ENCODE data around the gene LPAR3. TPM values are rescaled to one million over a fixed set of nuclear protein-coding genes. Genes with fewer than 3 reads are reported as not detected.

Gene LPAR3
- polyA plus RNA-seq, 3 donors: not detected

DNA sequence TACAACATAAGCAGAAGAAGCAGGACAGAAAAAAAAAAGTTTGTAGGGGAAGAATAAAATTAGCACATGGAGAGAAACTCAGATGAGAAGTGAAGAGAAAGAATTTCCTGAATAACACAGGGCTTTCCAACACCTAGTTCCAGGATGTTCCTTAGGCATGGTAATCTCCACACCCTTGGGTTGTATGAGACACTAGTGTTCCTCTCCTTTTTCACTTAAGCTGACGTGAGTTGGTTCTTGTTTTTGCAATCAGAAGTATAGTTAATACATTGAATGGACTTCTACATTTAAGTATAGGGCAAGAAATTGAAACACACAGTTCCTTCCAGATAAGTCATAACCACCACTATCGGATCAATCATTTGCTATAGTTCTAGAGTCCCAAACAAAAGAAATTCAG is 51.0 kb downstream of the LPAR3 start:
- no peak overlapping the region for H3K27ac ChIP-seq (ENCODE audit: low read depth in 1 of 2, low read length in 2 of 2)
- no peaks in the 10 kb centered on the region for H3K79me2 ChIP-seq (ENCODE audit: insufficient read depth, low read length)
- intact Hi-C loops (cut with micrococcal nuclease): no loop called here
- WGBS (ENCODE audit: insufficient coverage): no CpG with 5 or more reads among the region's 2 CpGs
- TF ChIP-seq, protein P1, sequence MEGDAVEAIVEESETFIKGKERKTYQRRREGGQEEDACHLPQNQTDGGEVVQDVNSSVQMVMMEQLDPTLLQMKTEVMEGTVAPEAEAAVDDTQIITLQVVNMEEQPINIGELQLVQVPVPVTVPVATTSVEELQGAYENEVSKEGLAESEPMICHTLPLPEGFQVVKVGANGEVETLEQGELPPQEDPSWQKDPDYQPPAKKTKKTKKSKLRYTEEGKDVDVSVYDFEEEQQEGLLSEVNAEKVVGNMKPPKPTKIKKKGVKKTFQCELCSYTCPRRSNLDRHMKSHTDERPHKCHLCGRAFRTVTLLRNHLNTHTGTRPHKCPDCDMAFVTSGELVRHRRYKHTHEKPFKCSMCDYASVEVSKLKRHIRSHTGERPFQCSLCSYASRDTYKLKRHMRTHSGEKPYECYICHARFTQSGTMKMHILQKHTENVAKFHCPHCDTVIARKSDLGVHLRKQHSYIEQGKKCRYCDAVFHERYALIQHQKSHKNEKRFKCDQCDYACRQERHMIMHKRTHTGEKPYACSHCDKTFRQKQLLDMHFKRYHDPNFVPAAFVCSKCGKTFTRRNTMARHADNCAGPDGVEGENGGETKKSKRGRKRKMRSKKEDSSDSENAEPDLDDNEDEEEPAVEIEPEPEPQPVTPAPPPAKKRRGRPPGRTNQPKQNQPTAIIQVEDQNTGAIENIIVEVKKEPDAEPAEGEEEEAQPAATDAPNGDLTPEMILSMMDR (IDR thresholded peaks at IDR 0.05): no peak
- Mint-ChIP-seq H3K4me1 (no peaks in the 10 kb centered on the region), H3K36me3 (no peaks in the 10 kb centered on the region), H3K4me3 (no peak overlapping the region), H3K27me3 (ENCODE audit: low read depth in 3 of 3) (peaks cover 0 to 7% (median 5%) of the 10 kb centered on the region in 3 donors), H3K9me3 (no peaks in the 10 kb centered on the region), H3K27ac (no peak overlapping the region)
- no peaks in the 10 kb centered on the region for H3K9me3 ChIP-seq (replicated peaks in 1 of 2; ENCODE audit: control insufficient read depth in 1 of 2, insufficient read depth in 1 of 2, low read length in 2 of 2)
- H3K9ac ChIP-seq (ENCODE audit: insufficient read depth, low read length, poor library complexity, severe bottlenecking): no peak overlapping the region
- H2AFZ ChIP-seq (ENCODE audit: insufficient read depth, low read depth, low read length, poor library complexity, severe bottlenecking): no peak overlapping the region
- H4K20me1 ChIP-seq (ENCODE audit: insufficient read depth, low read length): no peaks in the 10 kb centered on the region
- no peak for DNase-seq
- H3K4me3 ChIP-seq (replicated peaks in 1 of 3; ENCODE audit: low read depth in 2 of 3, low read length in 3 of 3): no peak overlapping the region
- no peak overlapping the region for H3K4me2 ChIP-seq (replicated peaks; ENCODE audit: extremely low read depth, low read length, poor library complexity, severe bottlenecking)
- no peaks in the 10 kb centered on the region for H3K27me3 ChIP-seq (ENCODE audit: control insufficient read depth in 2 of 2, insufficient read depth in 2 of 2, low read length in 2 of 2)
- H3K4me1 ChIP-seq (ENCODE audit: control insufficient read depth in 1 of 2, insufficient read depth in 2 of 2, low read length in 2 of 2): no peaks in the 10 kb centered on the region
- H3K36me3 ChIP-seq (replicated peaks in 1 of 2; ENCODE audit: control insufficient read depth in 1 of 2, insufficient read depth in 2 of 2, low read length in 2 of 2): no peaks in the 10 kb centered on the region

DNA sequence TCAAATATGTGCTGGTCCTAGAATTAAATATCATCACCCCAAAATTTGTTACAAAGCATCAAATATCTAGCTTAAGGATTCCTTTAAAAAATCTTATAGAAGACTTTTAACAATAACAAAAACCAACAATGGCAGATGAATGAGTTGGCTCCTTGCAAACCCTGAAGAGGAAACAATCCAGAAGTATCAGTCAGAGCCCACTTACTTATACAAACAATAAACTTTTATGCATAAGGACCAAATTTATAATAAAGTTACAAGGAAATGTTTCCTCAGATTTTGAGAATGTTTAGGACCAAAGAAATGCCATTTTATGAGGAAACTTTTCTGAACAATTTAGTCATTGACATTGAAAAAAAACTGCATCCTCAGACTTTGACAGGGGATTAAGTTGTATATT is 52.7 kb downstream of the LPAR3 start:
- Histone ChIP-seq H3K4me2 (replicated peaks; ENCODE audit: extremely low read depth, low read length, poor library complexity, severe bottlenecking) (no peak overlapping the region), H3K9ac (ENCODE audit: insufficient read depth, low read length, poor library complexity, severe bottlenecking) (no peak overlapping the region), H3K36me3 (replicated peaks in 1 of 2; ENCODE audit: control insufficient read depth in 1 of 2, insufficient read depth in 2 of 2, low read length in 2 of 2) (no peaks in the 10 kb centered on the region), H3K79me2 (ENCODE audit: insufficient read depth, low read length) (no peaks in the 10 kb centered on the region), H3K4me1 (ENCODE audit: control insufficient read depth in 1 of 2, insufficient read depth in 2 of 2, low read length in 2 of 2) (no peaks in the 10 kb centered on the region), H3K4me3 (replicated peaks in 1 of 3; ENCODE audit: low read depth in 2 of 3, low read length in 3 of 3) (no peak overlapping the region), H3K27me3 (ENCODE audit: control insufficient read depth in 2 of 2, insufficient read depth in 2 of 2, low read length in 2 of 2) (no peaks in the 10 kb centered on the region), H3K9me3 (replicated peaks in 1 of 2; ENCODE audit: control insufficient read depth in 1 of 2, insufficient read depth in 1 of 2, low read length in 2 of 2) (no peaks in the 10 kb centered on the region), H2AFZ (ENCODE audit: insufficient read depth, low read depth, low read length, poor library complexity, severe bottlenecking) (no peak overlapping the region), H3K27ac (ENCODE audit: low read depth in 1 of 2, low read length in 2 of 2) (no peak overlapping the region), H4K20me1 (ENCODE audit: insufficient read depth, low read length) (no peaks in the 10 kb centered on the region)
- Mint-ChIP-seq H3K4me1 (no peaks in the 10 kb centered on the region), H3K9me3 (no peaks in the 10 kb centered on the region), H3K36me3 (no peaks in the 10 kb centered on the region), H3K27me3 (ENCODE audit: low read depth in 3 of 3) (peaks cover 0 to 5% (median 3%) of the 10 kb centered on the region in 3 donors), H3K27ac (no peak overlapping the region), H3K4me3 (no peak overlapping the region)
- TF ChIP-seq, protein P1 (IDR thresholded peaks at IDR 0.05): no peak
- DNase-seq: no peak
- intact Hi-C loops (cut with micrococcal nuclease): no loop called here

Measured in CD14-positive monocyte (primary cell).